Subcutaneous adipose tissue (tissue), 4 donors: ENCODE measurements around the gene CXADR. TPM values are rescaled to one million over a fixed set of nuclear protein-coding genes. Genes with fewer than 3 reads are reported as not detected.

Experiments used
- total RNA-seq, 4 donors: library from RNA; depleted of rRNA; stranded (reverse); fragments of >200 nt; gene quantifications; one replicate each; pipeline ENCODE4 v1.1.0, GENCODE V29; 2016
- TF ChIP-seq, protein P1 (sequence below): fragments of 450-650 bp; IDR thresholded peaks from one replicate; pipeline ENCODE4 v1.5.1; 2016; ENCODE audit warnings: low read depth, mild to moderate bottlenecking, control low read depth, antibody characterized with exemption, moderate library complexity

Gene CXADR
- total RNA-seq, 4 donors from 2014 or later = 0.22 to 4.9 (median 1.3) TPM; not detected in 1

- TF ChIP-seq, protein P1, sequence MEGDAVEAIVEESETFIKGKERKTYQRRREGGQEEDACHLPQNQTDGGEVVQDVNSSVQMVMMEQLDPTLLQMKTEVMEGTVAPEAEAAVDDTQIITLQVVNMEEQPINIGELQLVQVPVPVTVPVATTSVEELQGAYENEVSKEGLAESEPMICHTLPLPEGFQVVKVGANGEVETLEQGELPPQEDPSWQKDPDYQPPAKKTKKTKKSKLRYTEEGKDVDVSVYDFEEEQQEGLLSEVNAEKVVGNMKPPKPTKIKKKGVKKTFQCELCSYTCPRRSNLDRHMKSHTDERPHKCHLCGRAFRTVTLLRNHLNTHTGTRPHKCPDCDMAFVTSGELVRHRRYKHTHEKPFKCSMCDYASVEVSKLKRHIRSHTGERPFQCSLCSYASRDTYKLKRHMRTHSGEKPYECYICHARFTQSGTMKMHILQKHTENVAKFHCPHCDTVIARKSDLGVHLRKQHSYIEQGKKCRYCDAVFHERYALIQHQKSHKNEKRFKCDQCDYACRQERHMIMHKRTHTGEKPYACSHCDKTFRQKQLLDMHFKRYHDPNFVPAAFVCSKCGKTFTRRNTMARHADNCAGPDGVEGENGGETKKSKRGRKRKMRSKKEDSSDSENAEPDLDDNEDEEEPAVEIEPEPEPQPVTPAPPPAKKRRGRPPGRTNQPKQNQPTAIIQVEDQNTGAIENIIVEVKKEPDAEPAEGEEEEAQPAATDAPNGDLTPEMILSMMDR = no peak
Observed at GRCh38 chr21:17539323-17539722, 26.5 kb downstream of the CXADR start.

DNA sequence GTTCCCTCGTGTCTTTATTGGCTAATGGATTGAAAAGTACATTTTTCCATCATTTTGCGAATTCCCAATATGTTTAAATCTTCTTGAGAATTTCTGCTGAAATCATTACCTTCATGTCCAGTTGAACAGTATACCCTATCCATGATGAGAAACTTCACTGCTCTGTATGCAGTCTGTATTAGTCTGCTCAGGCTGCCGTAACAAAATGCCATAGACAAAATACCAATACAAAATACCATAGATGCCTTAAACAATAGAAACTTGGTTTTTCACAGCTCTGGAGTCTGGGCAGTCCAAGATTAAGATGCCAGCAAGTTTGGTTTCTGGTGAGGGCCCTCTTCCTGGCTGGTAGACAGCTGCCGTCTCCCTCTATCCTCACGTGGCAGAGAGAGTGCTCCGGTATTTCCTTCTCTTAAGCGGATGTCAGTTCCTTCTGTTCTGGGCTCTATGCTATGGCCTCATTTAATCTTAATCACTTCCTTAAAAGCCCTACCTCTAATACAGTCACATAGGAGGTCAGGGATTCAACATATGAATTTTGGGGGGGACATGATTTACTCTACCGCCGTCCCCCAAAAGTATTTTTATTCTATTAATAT is 27.0 kb downstream of the CXADR start:
- TF ChIP-seq, protein P1 = no peak

- TF ChIP-seq, protein P1 = no peak
Observed at GRCh38 chr21:17540530-17540929, 27.7 kb downstream of the CXADR start.

DNA sequence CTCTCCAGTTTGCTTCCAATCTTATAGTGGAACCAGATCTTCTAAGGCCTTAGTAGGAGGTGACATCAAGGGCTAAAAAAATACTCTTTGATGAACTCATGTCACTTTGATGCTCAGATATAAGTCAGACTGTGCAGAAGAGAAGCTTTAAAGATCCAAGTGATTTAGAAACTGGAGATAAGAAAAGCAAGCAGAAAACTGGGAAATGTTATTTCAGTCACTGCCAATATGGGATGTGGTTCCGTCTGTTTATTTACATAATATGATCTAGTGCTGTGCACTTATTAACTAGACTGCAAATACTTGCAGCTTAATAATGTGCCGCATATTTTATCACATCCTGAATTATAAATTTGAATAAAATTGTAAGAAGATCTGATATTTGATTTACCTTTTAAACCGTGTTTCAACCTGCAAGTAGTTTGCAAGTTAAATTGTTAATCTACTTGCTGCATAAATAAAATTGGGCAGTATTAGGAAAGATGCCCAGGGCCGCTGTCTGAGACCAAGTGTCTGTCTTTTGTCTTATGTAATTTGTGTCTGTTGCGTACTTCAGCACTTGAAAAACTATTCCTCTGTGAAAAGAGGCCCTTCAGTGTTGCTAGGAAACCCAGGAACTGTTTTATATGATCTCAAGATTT is 29.6 kb downstream of the CXADR start:
- TF ChIP-seq, protein P1 = no peak

- TF ChIP-seq, protein P1 = no peak
Observed at GRCh38 chr21:17545007-17545406, 32.2 kb downstream of the CXADR start.

GRCh38 chr21:17548262-17548661 is 35.4 kb downstream of the CXADR start:
- TF ChIP-seq, protein P1 = no peak

- TF ChIP-seq, protein P1 = no peak
Observed at GRCh38 chr21:17550671-17551308, 37.9 kb downstream of the CXADR start.
